Activated CD4-positive, alpha-beta memory T cell treated with anti-CD3 and anti-CD28 coated beads, Interleukin-2, amount 10 ng/mL, durations not matched to agents 7 days and 5 days (primary cell): ENCODE results near the gene TEAD1. TPM values are rescaled to one million over a fixed set of nuclear protein-coding genes. Genes with fewer than 3 reads are reported as not detected.

Experiments
- CTCF ChIA-PET: fragments of 350-600 bp; sonication (Branson Sonifier 250); formaldehyde crosslinking; loops from one replicate; lab custom pipeline; 2021; ENCODE audit warnings: antibody characterized with exemption, inconsistent platforms; lab: Charles Lee
- POLR2A ChIA-PET: fragments of 350-600 bp; sonication (Branson Sonifier 250); formaldehyde crosslinking; loops from one replicate; lab custom pipeline; 2021; ENCODE audit warnings: antibody characterized with exemption; lab: Charles Lee
- DNase-seq: peaks from one replicate; pipeline ENCODE4 v3.0.0-alpha.2; 2020
- H3K27ac Mint-ChIP-seq: one replicate; pipeline ENCODE4 v1.8.0; 2021; ENCODE audit warnings: mild to moderate bottlenecking, mixed read lengths
- H3K27me3 Mint-ChIP-seq: one replicate; pipeline ENCODE4 v1.8.0; 2021; ENCODE audit warnings: mixed read lengths
- H3K36me3 Mint-ChIP-seq: one replicate; pipeline ENCODE4 v1.8.0; 2021; ENCODE audit warnings: low read depth, mixed read lengths
- H3K4me1 Mint-ChIP-seq: one replicate; pipeline ENCODE4 v1.8.0; 2021; ENCODE audit warnings: mixed read lengths
- H3K4me3 Mint-ChIP-seq: one replicate; pipeline ENCODE4 v1.8.0; 2021; ENCODE audit warnings: mild to moderate bottlenecking, mixed read lengths
- H3K9me3 Mint-ChIP-seq: one replicate; pipeline ENCODE4 v1.8.0; 2021; ENCODE audit warnings: mixed read lengths
- total RNA-seq, 2 experiments: library from RNA; stranded (reverse); gene quantifications; one replicate each; pipeline ENCODE4 v1.2.3, GENCODE V29; 2021

TEAD1 gene
- total RNA-seq, 2 experiments from 2014 or later: 0.98 to 1.0 TPM

GRCh38 chr11:12762696-12763324 lies 88.6 kb downstream of the TEAD1 start:
- DNase-seq: no peak
- H3K27ac Mint-ChIP-seq: no peak overlapping the region
- no peaks in the 10 kb centered on the region for H3K9me3 Mint-ChIP-seq
- H3K4me1 Mint-ChIP-seq: no peaks in the 10 kb centered on the region
- ChIA-PET POLR2A (no interaction called here), CTCF (no interaction called here)
- H3K4me3 Mint-ChIP-seq: no peak overlapping the region
- no peaks in the 10 kb centered on the region for H3K36me3 Mint-ChIP-seq
- peaks cover 15% of the 10 kb centered on the region for H3K27me3 Mint-ChIP-seq

GRCh38 chr11:12764187-12764914 lies 90.1 kb downstream of the TEAD1 start:
- Mint-ChIP-seq H3K36me3 (no peaks in the 10 kb centered on the region), H3K9me3 (no peaks in the 10 kb centered on the region), H3K4me1 (peaks cover 2% of the 10 kb centered on the region), H3K27me3 (peaks cover 12% of the 10 kb centered on the region), H3K27ac (no peak overlapping the region), H3K4me3 (no peak overlapping the region)
- POLR2A ChIA-PET: no interaction called here
- CTCF ChIA-PET: no interaction called here
- DNase-seq: no peak

GRCh38 chr11:12765428-12765827 lies 91.2 kb downstream of the TEAD1 start:
- ChIA-PET CTCF (no interaction called here), POLR2A (no interaction called here)
- Mint-ChIP-seq H3K4me1 (peaks cover 2% of the 10 kb centered on the region), H3K27me3 (peaks cover 12% of the 10 kb centered on the region), H3K4me3 (no peak overlapping the region), H3K36me3 (no peaks in the 10 kb centered on the region), H3K27ac (no peak overlapping the region), H3K9me3 (no peaks in the 10 kb centered on the region)
- DNase-seq: no peak

GRCh38 chr11:12767027-12767426 lies 92.8 kb downstream of the TEAD1 start:
- Mint-ChIP-seq H3K9me3 (no peaks in the 10 kb centered on the region), H3K27ac (no peak overlapping the region), H3K27me3 (peaks cover 9% of the 10 kb centered on the region), H3K4me1 (peaks cover 2% of the 10 kb centered on the region), H3K36me3 (no peaks in the 10 kb centered on the region), H3K4me3 (no peak overlapping the region)
- ChIA-PET CTCF (no interaction called here), POLR2A (no interaction called here)
- DNase-seq: no peak

GRCh38 chr11:12767577-12767976 lies 93.4 kb downstream of the TEAD1 start:
- Mint-ChIP-seq H3K4me3 (no peak overlapping the region), H3K36me3 (no peaks in the 10 kb centered on the region), H3K27ac (no peak overlapping the region), H3K27me3 (peaks cover 10% of the 10 kb centered on the region), H3K4me1 (peaks cover 2% of the 10 kb centered on the region), H3K9me3 (no peaks in the 10 kb centered on the region)
- DNase-seq: no peak
- ChIA-PET CTCF (no interaction called here), POLR2A (no interaction called here)

- Mint-ChIP-seq H3K9me3 (no peaks in the 10 kb centered on the region), H3K36me3 (no peaks in the 10 kb centered on the region), H3K4me3 (no peak overlapping the region), H3K27ac (no peak overlapping the region), H3K27me3 (peaks cover 15% of the 10 kb centered on the region), H3K4me1 (peaks cover 4% of the 10 kb centered on the region)
- DNase-seq: no peak
- ChIA-PET CTCF (no interaction called here), POLR2A (no interaction called here)
These were observed 94.8 kb downstream of the TEAD1 start for GRCh38 chr11:12768726-12769673.

- H3K27ac Mint-ChIP-seq: no peak overlapping the region
These were observed 95.7 kb downstream of the TEAD1 start for GRCh38 chr11:12769834-12770345.

GRCh38 chr11:12770435-12770834 lies 96.2 kb downstream of the TEAD1 start:
- H3K9me3 Mint-ChIP-seq: no peaks in the 10 kb centered on the region
- peaks cover 19% of the 10 kb centered on the region for H3K27me3 Mint-ChIP-seq
- no peak overlapping the region for H3K4me3 Mint-ChIP-seq
- ChIA-PET CTCF (no interaction called here), POLR2A (no interaction called here)
- H3K36me3 Mint-ChIP-seq: no peaks in the 10 kb centered on the region
- peaks cover 4% of the 10 kb centered on the region for H3K4me1 Mint-ChIP-seq
- no peak overlapping the region for H3K27ac Mint-ChIP-seq
- DNase-seq: no peak

More at GRCh38 chr11:12769834-12770345, 95.7 kb downstream of the TEAD1 start:
- Mint-ChIP-seq H3K27me3 (peaks cover 19% of the 10 kb centered on the region), H3K9me3 (no peaks in the 10 kb centered on the region), H3K4me3 (no peak overlapping the region), H3K4me1 (peaks cover 4% of the 10 kb centered on the region), H3K36me3 (no peaks in the 10 kb centered on the region)
- ChIA-PET POLR2A (no interaction called here), CTCF (no interaction called here)
- DNase-seq: no peak

- peaks cover 21% of the 10 kb centered on the region for H3K27me3 Mint-ChIP-seq
- DNase-seq: no peak
- CTCF ChIA-PET: no interaction called here
- no peak overlapping the region for H3K27ac Mint-ChIP-seq
- H3K36me3 Mint-ChIP-seq: no peaks in the 10 kb centered on the region
- H3K4me3 Mint-ChIP-seq: no peak overlapping the region
- POLR2A ChIA-PET: no interaction called here
- H3K9me3 Mint-ChIP-seq: no peaks in the 10 kb centered on the region
- peaks cover 4% of the 10 kb centered on the region for H3K4me1 Mint-ChIP-seq
These were observed 96.9 kb downstream of the TEAD1 start for GRCh38 chr11:12770966-12771597.

- Mint-ChIP-seq H3K4me3 (no peak overlapping the region), H3K4me1 (peaks cover 4% of the 10 kb centered on the region), H3K9me3 (no peaks in the 10 kb centered on the region), H3K36me3 (no peaks in the 10 kb centered on the region), H3K27ac (no peak overlapping the region), H3K27me3 (peaks cover 21% of the 10 kb centered on the region)
- ChIA-PET CTCF (no interaction called here), POLR2A (no interaction called here)
- no peak for DNase-seq
These were observed 97.7 kb downstream of the TEAD1 start for GRCh38 chr11:12771875-12772274.

- DNase-seq: no peak
- Mint-ChIP-seq H3K4me1 (peaks cover 4% of the 10 kb centered on the region), H3K4me3 (no peak overlapping the region), H3K27me3 (peaks cover 21% of the 10 kb centered on the region), H3K36me3 (no peaks in the 10 kb centered on the region), H3K27ac (no peak overlapping the region), H3K9me3 (no peaks in the 10 kb centered on the region)
- POLR2A ChIA-PET: no interaction called here
- CTCF ChIA-PET: no interaction called here
These were observed 98.1 kb downstream of the TEAD1 start for GRCh38 chr11:12772324-12772723.

- no peak for DNase-seq
- ChIA-PET POLR2A (no interaction called here), CTCF (no interaction called here)
- Mint-ChIP-seq H3K4me1 (peaks cover 4% of the 10 kb centered on the region), H3K27ac (no peak overlapping the region), H3K27me3 (peaks cover 17% of the 10 kb centered on the region), H3K4me3 (no peak overlapping the region), H3K36me3 (no peaks in the 10 kb centered on the region), H3K9me3 (no peaks in the 10 kb centered on the region)
These were observed 99.4 kb downstream of the TEAD1 start for GRCh38 chr11:12773591-12773990.

- CTCF ChIA-PET: no interaction called here
These were observed 101.7 kb downstream of the TEAD1 start for GRCh38 chr11:12775955-12776354.

More at GRCh38 chr11:12775955-12776354, 101.7 kb downstream of the TEAD1 start:
- H3K36me3 Mint-ChIP-seq: no peaks in the 10 kb centered on the region
- H3K4me3 Mint-ChIP-seq: no peak overlapping the region
- H3K9me3 Mint-ChIP-seq: no peaks in the 10 kb centered on the region
- H3K4me1 Mint-ChIP-seq: peaks cover 3% of the 10 kb centered on the region
- H3K27me3 Mint-ChIP-seq: peaks cover 27% of the 10 kb centered on the region
- DNase-seq: no peak
- POLR2A ChIA-PET: no interaction called here
- H3K27ac Mint-ChIP-seq: no peak overlapping the region
